Measurements from ENCODE around the gene RMND5A. TPM values are rescaled to one million over a fixed set of nuclear protein-coding genes. Genes with fewer than 3 reads are reported as not detected.

The RMND5A gene
- polyA plus RNA-seq, 1 of the 3 experiments (the other 2 are of a cell fraction): 4.3 TPM

DNA sequence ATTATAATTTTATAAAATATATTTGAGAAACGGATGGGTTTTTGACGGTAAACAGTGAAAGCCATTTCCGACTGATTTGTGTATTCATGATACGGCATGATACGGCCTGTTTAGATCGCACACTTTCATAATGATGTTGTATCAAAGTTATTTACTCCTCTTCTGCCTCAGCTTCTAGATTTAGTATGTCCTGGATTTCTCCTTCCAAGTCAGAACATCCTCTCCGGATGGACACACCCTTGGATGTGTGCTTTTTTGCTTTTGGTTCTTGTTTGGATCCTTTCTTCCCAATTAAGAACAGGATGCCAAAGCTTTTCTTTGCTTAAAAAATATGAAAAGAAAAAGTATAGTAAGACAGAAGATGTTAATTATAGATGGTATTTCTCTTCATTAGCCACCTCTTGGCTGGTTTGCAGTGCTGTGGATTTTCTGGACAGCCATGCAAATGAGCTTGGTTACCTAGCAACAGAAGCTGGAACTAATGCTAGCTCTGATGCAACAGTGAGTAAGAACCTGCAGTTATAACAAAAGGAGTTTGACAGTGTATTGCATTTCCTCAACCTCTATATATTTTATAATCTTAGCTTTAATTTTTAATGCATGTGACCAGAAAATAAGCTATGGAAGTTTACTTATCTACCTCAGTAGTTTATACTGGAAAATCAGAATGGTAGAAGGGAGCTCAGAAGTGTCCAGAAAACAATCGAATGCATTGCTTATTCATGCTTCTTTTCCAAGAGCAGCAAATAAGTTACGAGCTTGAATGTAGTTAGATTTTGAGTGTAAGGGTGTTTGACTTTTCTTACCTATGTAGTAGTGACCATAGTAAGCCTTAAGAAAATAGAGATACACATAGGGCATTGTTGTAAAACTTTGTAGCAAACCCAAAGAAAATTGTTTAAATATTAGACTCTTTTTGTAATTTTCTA is 27.9 kb downstream of the RMND5A start:
- H3K4me1 ChIP-seq (ENCODE audit: control insufficient read depth in 1 of 2, insufficient read depth in 2 of 2, low read depth in 1 of 2, low read length in 1 of 2): no peaks in the 10 kb centered on the region
- 96% methylated on average over 9 of the region's 9 CpGs for WGBS (ENCODE audit: low lambda C conversion rate)
- H3K9me2 ChIP-seq: no peaks in the 10 kb centered on the region
- peaks cover 5% of the 10 kb centered on the region for H3F3A ChIP-seq (replicated peaks; ENCODE audit: insufficient read depth)
- no peak overlapping the region for H2AFZ ChIP-seq (ENCODE audit: low read depth)
- H4K20me1 ChIP-seq (ENCODE audit: insufficient read depth): no peaks in the 10 kb centered on the region
- no peak for DNase-seq
- H3K9ac ChIP-seq: no peak overlapping the region
- no peak overlapping the region for H3K4me2 ChIP-seq
- no peak overlapping the region for H3K4me3 ChIP-seq (ENCODE audit: low read depth in 2 of 2, low read length in 1 of 2)
- H3K27me3 ChIP-seq (ENCODE audit: insufficient read depth): no peaks in the 10 kb centered on the region
- H3K79me2 ChIP-seq (ENCODE audit: insufficient read depth): peaks cover 22% of the 10 kb centered on the region
- TF ChIP-seq, protein P1, sequence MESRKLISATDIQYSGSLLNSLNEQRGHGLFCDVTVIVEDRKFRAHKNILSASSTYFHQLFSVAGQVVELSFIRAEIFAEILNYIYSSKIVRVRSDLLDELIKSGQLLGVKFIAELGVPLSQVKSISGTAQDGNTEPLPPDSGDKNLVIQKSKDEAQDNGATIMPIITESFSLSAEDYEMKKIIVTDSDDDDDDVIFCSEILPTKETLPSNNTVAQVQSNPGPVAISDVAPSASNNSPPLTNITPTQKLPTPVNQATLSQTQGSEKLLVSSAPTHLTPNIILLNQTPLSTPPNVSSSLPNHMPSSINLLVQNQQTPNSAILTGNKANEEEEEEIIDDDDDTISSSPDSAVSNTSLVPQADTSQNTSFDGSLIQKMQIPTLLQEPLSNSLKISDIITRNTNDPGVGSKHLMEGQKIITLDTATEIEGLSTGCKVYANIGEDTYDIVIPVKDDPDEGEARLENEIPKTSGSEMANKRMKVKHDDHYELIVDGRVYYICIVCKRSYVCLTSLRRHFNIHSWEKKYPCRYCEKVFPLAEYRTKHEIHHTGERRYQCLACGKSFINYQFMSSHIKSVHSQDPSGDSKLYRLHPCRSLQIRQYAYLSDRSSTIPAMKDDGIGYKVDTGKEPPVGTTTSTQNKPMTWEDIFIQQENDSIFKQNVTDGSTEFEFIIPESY (IDR thresholded peaks at IDR 0.05; ENCODE audit: borderline replicate concordance, low read depth): no peak
- no peak for TF ChIP-seq ELF1 (IDR thresholded peaks at IDR 0.05)
- TF ChIP-seq TEAD4 (IDR thresholded peaks at IDR 0.05; ENCODE audit: borderline replicate concordance, insufficient read depth): no peak
- TF ChIP-seq, protein P2, sequence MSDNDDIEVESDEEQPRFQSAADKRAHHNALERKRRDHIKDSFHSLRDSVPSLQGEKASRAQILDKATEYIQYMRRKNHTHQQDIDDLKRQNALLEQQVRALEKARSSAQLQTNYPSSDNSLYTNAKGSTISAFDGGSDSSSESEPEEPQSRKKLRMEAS (IDR thresholded peaks at IDR 0.05; ENCODE audit: low read depth): no peak
- TF ChIP-seq SMC3 (IDR thresholded peaks at IDR 0.05; ENCODE audit: low read depth, low read length): no peak
- no peak for TF ChIP-seq RXRA (IDR thresholded peaks at IDR 0.05; ENCODE audit: borderline replicate concordance, low read depth)
- no peak for TF ChIP-seq MXI1 (IDR thresholded peaks at IDR 0.05; ENCODE audit: low read depth, low read length)
- no peak for TF ChIP-seq POLR2AphosphoS5 (IDR thresholded peaks at IDR 0.05; ENCODE audit: low read depth, low read length)
- TF ChIP-seq CHD2 (IDR thresholded peaks at IDR 0.05; ENCODE audit: low read length, partially characterized antibody): no peak
- no peak for TF ChIP-seq RCOR1 (IDR thresholded peaks at IDR 0.05; ENCODE audit: low read length)
- H3K9me3 ChIP-seq: peaks cover 17% of the 10 kb centered on the region
- CTCF ChIA-PET: interaction anchor here (0.6 to 1.8 kb wide), 6 partner anchors 14 to 99 kb away, joined by 3 to 6 read pairs (median 3); no protein-coding TSS in a partner anchor
- POLR2A ChIA-PET: no interaction called here
- peaks cover 43 to 52% of the 10 kb centered on the region in 2 experiments for H3K36me3 ChIP-seq (replicated peaks in 1 of 2; ENCODE audit: control insufficient read depth in 1 of 2, insufficient read depth in 2 of 2, low read length in 1 of 2)
- no peak overlapping the region for H3K27ac ChIP-seq (ENCODE audit: low read depth in 2 of 2, low read length in 1 of 2)

DNA sequence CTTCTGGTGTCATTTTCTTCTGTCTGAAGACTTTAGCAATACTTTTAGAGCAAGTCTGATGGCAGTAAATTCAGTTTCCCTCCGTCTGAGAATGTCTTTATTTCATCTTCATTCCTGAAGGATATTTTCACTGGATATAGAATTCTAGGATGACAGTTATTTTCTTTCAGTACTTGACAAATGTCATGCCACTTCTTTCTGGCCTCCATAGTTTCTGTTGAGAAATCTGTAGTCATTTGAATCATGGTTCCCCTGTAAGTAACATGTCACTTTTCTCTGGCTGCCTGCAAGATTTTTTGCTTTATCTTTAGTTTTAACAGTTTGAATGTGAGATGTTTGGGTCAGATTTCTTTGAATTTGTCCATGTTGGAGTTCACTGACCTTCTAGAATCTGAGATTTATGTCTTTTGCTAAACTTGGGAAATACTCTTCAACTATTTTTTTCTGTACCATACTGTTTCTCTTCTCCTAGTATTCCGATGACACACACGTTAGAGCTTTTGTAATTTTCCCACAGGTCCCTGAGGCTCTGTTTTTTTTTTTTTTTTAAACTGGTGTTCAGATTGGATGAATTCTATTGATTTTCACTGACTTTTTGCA is 30.2 kb downstream of the RMND5A start:
- no peak for DNase-seq
- Histone ChIP-seq H3K36me3 (replicated peaks in 1 of 2; ENCODE audit: control insufficient read depth in 1 of 2, insufficient read depth in 2 of 2, low read length in 1 of 2) (peaks cover 47 to 61% of the 10 kb centered on the region in 2 experiments), H3K9ac (no peak overlapping the region), H3F3A (replicated peaks; ENCODE audit: insufficient read depth) (peaks cover 5% of the 10 kb centered on the region), H3K4me2 (no peak overlapping the region), H3K9me3 (peaks cover 17% of the 10 kb centered on the region), H3K27ac (ENCODE audit: low read depth in 2 of 2, low read length in 1 of 2) (no peak overlapping the region), H3K4me1 (ENCODE audit: control insufficient read depth in 1 of 2, insufficient read depth in 2 of 2, low read depth in 1 of 2, low read length in 1 of 2) (no peaks in the 10 kb centered on the region), H4K20me1 (ENCODE audit: insufficient read depth) (no peaks in the 10 kb centered on the region), H3K79me2 (ENCODE audit: insufficient read depth) (peaks cover 22% of the 10 kb centered on the region), H3K9me2 (no peaks in the 10 kb centered on the region), H3K27me3 (ENCODE audit: insufficient read depth) (no peaks in the 10 kb centered on the region), H2AFZ (ENCODE audit: low read depth) (no peak overlapping the region), H3K4me3 (ENCODE audit: low read depth in 2 of 2, low read length in 1 of 2) (no peak overlapping the region)
- WGBS (ENCODE audit: low lambda C conversion rate): 81% methylated on average over 3 of the region's 3 CpGs
- ChIA-PET POLR2A (no interaction called here), CTCF (interaction anchor here (1.8 kb wide), 1 partner anchor 15 kb away, joined by 6 read pairs; no protein-coding TSS in a partner anchor)
- TF ChIP-seq FOXM1 (IDR thresholded peaks at IDR 0.05; ENCODE audit: low read depth): no peak
- TF ChIP-seq RXRA (IDR thresholded peaks at IDR 0.05; ENCODE audit: borderline replicate concordance, low read depth): no peak
- TF ChIP-seq EZH2phosphoT487 (IDR thresholded peaks at IDR 0.05; ENCODE audit: borderline replicate concordance, low read depth): no peak
- TF ChIP-seq, protein P3, sequence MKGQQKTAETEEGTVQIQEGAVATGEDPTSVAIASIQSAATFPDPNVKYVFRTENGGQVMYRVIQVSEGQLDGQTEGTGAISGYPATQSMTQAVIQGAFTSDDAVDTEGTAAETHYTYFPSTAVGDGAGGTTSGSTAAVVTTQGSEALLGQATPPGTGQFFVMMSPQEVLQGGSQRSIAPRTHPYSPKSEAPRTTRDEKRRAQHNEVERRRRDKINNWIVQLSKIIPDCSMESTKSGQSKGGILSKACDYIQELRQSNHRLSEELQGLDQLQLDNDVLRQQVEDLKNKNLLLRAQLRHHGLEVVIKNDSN (IDR thresholded peaks at IDR 0.05; ENCODE audit: borderline replicate concordance, low read depth): no peak
- TF ChIP-seq NFIC (IDR thresholded peaks at IDR 0.05; ENCODE audit: borderline replicate concordance): no peak
- no peak for TF ChIP-seq SMC3 (IDR thresholded peaks at IDR 0.05; ENCODE audit: low read depth, low read length)
- no peak for TF ChIP-seq TAF1 (IDR thresholded peaks at IDR 0.05; ENCODE audit: borderline replicate concordance, low read depth, low read length)
- TF ChIP-seq FOSL2 (IDR thresholded peaks at IDR 0.05; ENCODE audit: borderline replicate concordance, low read depth): no peak
- TF ChIP-seq, protein P4, sequence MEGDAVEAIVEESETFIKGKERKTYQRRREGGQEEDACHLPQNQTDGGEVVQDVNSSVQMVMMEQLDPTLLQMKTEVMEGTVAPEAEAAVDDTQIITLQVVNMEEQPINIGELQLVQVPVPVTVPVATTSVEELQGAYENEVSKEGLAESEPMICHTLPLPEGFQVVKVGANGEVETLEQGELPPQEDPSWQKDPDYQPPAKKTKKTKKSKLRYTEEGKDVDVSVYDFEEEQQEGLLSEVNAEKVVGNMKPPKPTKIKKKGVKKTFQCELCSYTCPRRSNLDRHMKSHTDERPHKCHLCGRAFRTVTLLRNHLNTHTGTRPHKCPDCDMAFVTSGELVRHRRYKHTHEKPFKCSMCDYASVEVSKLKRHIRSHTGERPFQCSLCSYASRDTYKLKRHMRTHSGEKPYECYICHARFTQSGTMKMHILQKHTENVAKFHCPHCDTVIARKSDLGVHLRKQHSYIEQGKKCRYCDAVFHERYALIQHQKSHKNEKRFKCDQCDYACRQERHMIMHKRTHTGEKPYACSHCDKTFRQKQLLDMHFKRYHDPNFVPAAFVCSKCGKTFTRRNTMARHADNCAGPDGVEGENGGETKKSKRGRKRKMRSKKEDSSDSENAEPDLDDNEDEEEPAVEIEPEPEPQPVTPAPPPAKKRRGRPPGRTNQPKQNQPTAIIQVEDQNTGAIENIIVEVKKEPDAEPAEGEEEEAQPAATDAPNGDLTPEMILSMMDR (IDR thresholded peaks at IDR 0.05): no peak
- TF ChIP-seq TCF12 (IDR thresholded peaks at IDR 0.05): no peak
- TF ChIP-seq, protein P5, sequence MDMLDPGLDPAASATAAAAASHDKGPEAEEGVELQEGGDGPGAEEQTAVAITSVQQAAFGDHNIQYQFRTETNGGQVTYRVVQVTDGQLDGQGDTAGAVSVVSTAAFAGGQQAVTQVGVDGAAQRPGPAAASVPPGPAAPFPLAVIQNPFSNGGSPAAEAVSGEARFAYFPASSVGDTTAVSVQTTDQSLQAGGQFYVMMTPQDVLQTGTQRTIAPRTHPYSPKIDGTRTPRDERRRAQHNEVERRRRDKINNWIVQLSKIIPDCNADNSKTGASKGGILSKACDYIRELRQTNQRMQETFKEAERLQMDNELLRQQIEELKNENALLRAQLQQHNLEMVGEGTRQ (IDR thresholded peaks at IDR 0.05; ENCODE audit: borderline replicate concordance, low read depth, low read length): no peak
